Measurements from ENCODE around the gene EFNA2. TPM values are rescaled to one million over a fixed set of nuclear protein-coding genes. Genes with fewer than 3 reads are reported as not detected.

The EFNA2 gene
- polyA plus RNA-seq, 1 of the 3 experiments (the other 2 are of a cell fraction) = 1.1 TPM

DNA sequence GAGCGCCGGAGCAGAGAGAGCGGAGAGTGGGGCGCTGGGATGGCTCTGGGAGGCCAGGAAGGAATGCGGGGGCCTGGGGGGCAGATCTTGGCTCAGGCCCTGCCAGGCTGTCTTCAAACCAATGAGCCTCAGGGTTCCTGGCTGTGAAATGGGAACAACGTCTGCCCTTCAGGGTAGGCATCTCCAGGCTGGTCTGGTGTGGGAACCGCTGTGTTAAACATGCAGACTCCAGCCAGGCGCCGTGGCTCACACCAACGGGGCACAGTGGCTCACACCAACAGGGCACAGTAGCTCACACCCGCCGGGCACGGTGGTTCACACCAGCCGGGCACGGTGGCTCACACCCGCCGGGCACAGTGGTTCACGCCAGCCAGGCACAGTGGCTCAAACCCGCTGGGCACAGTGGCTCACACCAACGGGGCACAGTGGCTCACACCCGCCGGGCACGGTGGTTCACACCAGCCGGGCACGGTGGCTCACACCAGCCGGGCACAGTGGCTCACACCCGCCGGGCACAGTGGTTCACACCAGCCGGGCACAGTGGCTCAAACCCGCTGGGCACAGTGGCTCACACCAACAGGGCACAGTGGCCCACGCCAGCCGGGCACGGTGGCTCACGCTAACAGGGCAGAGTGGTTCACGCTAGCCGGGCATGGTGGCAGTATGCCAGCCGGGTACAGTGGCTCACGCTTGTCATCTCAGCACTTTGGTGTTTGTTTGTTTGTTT, 40.1 kb downstream of the EFNA2 start:
- H3K36me3 ChIP-seq (replicated peaks in 1 of 2; ENCODE audit: control insufficient read depth in 1 of 2, insufficient read depth in 2 of 2, low read length in 1 of 2) = no peaks in the 10 kb centered on the region
- ChIA-PET CTCF (interaction anchor here (1.4 kb wide), 1 partner anchor 10 kb away, joined by 3 read pairs; no protein-coding TSS in a partner anchor), POLR2A (no interaction called here)
- no peaks in the 10 kb centered on the region for H3K9me2 ChIP-seq
- H3K4me3 ChIP-seq (ENCODE audit: low read depth in 2 of 2, low read length in 1 of 2) = no peak overlapping the region
- H3K4me2 ChIP-seq = peak overlapping the region; percentile 63; the same call in 1 of the 2 replicates
- H2AFZ ChIP-seq (ENCODE audit: low read depth) = peak overlapping the region; percentile 84; the same call in 1 of the 2 replicates
- 90% methylated on average over 13 of the region's 38 CpGs for WGBS (ENCODE audit: low lambda C conversion rate)
- no peaks in the 10 kb centered on the region for H3K27me3 ChIP-seq (ENCODE audit: insufficient read depth)
- H3K79me2 ChIP-seq (ENCODE audit: insufficient read depth) = no peaks in the 10 kb centered on the region
- peaks cover 3% of the 10 kb centered on the region for H3F3A ChIP-seq (replicated peaks; ENCODE audit: insufficient read depth)
- no peak for DNase-seq
- H3K9ac ChIP-seq = no peak overlapping the region
- no peaks in the 10 kb centered on the region; a peak in 1 of 4 replicates for H3K4me1 ChIP-seq (ENCODE audit: control insufficient read depth in 1 of 2, insufficient read depth in 2 of 2, low read depth in 1 of 2, low read length in 1 of 2)
- H3K27ac ChIP-seq (ENCODE audit: low read depth in 2 of 2, low read length in 1 of 2) = no peak overlapping the region
- no peaks in the 10 kb centered on the region for H4K20me1 ChIP-seq (ENCODE audit: insufficient read depth)
- H3K9me3 ChIP-seq = no peaks in the 10 kb centered on the region
- TF ChIP-seq FOXM1 (IDR thresholded peaks at IDR 0.05; ENCODE audit: low read depth) (no peak), TAF1 (IDR thresholded peaks at IDR 0.05; ENCODE audit: borderline replicate concordance, low read depth, low read length) (no peak), GABPA (IDR thresholded peaks at IDR 0.05; ENCODE audit: low read depth) (no peak), NRF1 (IDR thresholded peaks at IDR 0.05; ENCODE audit: low read depth, low read length) (no peak), EZH2phosphoT487 (IDR thresholded peaks at IDR 0.05; ENCODE audit: borderline replicate concordance, low read depth) (no peak), YY1 (IDR thresholded peaks at IDR 0.05; ENCODE audit: low read depth) (no peak), FOSL2 (IDR thresholded peaks at IDR 0.05; ENCODE audit: borderline replicate concordance, low read depth) (no peak), GATA2 (CRISPR knock-in tag; IDR thresholded peaks at IDR 0.05) (no peak), FOXJ3 (CRISPR knock-in tag; IDR thresholded peaks at IDR 0.05) (no peak), MXI1 (IDR thresholded peaks at IDR 0.05; ENCODE audit: low read depth, low read length) (no peak)
- TF ChIP-seq, protein P1, sequence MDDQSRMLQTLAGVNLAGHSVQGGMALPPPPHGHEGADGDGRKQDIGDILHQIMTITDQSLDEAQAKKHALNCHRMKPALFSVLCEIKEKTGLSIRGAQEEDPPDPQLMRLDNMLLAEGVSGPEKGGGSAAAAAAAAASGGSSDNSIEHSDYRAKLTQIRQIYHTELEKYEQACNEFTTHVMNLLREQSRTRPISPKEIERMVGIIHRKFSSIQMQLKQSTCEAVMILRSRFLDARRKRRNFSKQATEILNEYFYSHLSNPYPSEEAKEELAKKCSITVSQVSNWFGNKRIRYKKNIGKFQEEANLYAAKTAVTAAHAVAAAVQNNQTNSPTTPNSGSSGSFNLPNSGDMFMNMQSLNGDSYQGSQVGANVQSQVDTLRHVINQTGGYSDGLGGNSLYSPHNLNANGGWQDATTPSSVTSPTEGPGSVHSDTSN (IDR thresholded peaks at IDR 0.05) = no peak
- TF ChIP-seq, protein P2, sequence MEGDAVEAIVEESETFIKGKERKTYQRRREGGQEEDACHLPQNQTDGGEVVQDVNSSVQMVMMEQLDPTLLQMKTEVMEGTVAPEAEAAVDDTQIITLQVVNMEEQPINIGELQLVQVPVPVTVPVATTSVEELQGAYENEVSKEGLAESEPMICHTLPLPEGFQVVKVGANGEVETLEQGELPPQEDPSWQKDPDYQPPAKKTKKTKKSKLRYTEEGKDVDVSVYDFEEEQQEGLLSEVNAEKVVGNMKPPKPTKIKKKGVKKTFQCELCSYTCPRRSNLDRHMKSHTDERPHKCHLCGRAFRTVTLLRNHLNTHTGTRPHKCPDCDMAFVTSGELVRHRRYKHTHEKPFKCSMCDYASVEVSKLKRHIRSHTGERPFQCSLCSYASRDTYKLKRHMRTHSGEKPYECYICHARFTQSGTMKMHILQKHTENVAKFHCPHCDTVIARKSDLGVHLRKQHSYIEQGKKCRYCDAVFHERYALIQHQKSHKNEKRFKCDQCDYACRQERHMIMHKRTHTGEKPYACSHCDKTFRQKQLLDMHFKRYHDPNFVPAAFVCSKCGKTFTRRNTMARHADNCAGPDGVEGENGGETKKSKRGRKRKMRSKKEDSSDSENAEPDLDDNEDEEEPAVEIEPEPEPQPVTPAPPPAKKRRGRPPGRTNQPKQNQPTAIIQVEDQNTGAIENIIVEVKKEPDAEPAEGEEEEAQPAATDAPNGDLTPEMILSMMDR (IDR thresholded peaks at IDR 0.05) = no peak
- TF ChIP-seq, protein P3, sequence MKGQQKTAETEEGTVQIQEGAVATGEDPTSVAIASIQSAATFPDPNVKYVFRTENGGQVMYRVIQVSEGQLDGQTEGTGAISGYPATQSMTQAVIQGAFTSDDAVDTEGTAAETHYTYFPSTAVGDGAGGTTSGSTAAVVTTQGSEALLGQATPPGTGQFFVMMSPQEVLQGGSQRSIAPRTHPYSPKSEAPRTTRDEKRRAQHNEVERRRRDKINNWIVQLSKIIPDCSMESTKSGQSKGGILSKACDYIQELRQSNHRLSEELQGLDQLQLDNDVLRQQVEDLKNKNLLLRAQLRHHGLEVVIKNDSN (IDR thresholded peaks at IDR 0.05; ENCODE audit: borderline replicate concordance, low read depth) = no peak
- TF ChIP-seq, protein P4, sequence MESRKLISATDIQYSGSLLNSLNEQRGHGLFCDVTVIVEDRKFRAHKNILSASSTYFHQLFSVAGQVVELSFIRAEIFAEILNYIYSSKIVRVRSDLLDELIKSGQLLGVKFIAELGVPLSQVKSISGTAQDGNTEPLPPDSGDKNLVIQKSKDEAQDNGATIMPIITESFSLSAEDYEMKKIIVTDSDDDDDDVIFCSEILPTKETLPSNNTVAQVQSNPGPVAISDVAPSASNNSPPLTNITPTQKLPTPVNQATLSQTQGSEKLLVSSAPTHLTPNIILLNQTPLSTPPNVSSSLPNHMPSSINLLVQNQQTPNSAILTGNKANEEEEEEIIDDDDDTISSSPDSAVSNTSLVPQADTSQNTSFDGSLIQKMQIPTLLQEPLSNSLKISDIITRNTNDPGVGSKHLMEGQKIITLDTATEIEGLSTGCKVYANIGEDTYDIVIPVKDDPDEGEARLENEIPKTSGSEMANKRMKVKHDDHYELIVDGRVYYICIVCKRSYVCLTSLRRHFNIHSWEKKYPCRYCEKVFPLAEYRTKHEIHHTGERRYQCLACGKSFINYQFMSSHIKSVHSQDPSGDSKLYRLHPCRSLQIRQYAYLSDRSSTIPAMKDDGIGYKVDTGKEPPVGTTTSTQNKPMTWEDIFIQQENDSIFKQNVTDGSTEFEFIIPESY (IDR thresholded peaks at IDR 0.05; ENCODE audit: borderline replicate concordance, low read depth) = no peak

All from SK-N-SH (cell line).